ENCODE data around the gene NEUROD1. TPM values are rescaled to one million over a fixed set of nuclear protein-coding genes. Genes with fewer than 3 reads are reported as not detected.
A peak's percentile ranks its signal among the peaks of the same experiment; 100 is the strongest.

The NEUROD1 gene
- total RNA-seq, 4 donors from 2014 or later, result not detected

GRCh38 chr2:181667234-181667633, 13.1 kb downstream of the NEUROD1 start:
- no peak for DNase-seq (ENCODE audit: low spot score in 2 of 2)
- Histone ChIP-seq H3K27me3 (peaks cover 6% of the 10 kb centered on the region), H3K27ac (no peak overlapping the region), H3K4me3 (no peak overlapping the region), H3K36me3 (no peaks in the 10 kb centered on the region), H3K4me1 (no peaks in the 10 kb centered on the region), H3K9me3 (peaks cover 8% of the 10 kb centered on the region)
- 73% methylated on average over 1 of the region's 1 CpG for WGBS
- no peak for TF ChIP-seq EP300 (IDR thresholded peaks at IDR 0.05)
- no peak for TF ChIP-seq POLR2A (IDR thresholded peaks at IDR 0.05)
- no peak for TF ChIP-seq CTCF (IDR thresholded peaks at IDR 0.05)
- no peak for TF ChIP-seq POLR2AphosphoS5 (IDR thresholded peaks at IDR 0.05)

GRCh38 chr2:181662287-181662686, 18.0 kb downstream of the NEUROD1 start:
- H3K27ac ChIP-seq, result no peak overlapping the region
- H3K36me3 ChIP-seq, result no peaks in the 10 kb centered on the region
- no peak overlapping the region for H3K4me3 ChIP-seq
- H3K9me3 ChIP-seq, result peaks cover 8% of the 10 kb centered on the region
- H3K4me1 ChIP-seq, result peaks cover 2% of the 10 kb centered on the region
- peaks cover 4% of the 10 kb centered on the region for H3K27me3 ChIP-seq
- DNase-seq (ENCODE audit: low spot score in 2 of 2), result no peak
- TF ChIP-seq CTCF (IDR thresholded peaks at IDR 0.05), result no peak
- no peak for TF ChIP-seq POLR2AphosphoS5 (IDR thresholded peaks at IDR 0.05)
- no peak for TF ChIP-seq EP300 (IDR thresholded peaks at IDR 0.05)
- TF ChIP-seq POLR2A (IDR thresholded peaks at IDR 0.05), result no peak
- 87% methylated on average over 2 of the region's 2 CpGs for WGBS

- H3K27ac ChIP-seq, result no peak overlapping the region
- no peak overlapping the region for H3K4me3 ChIP-seq
- TF ChIP-seq POLR2A (IDR thresholded peaks at IDR 0.05), result no peak
- TF ChIP-seq EP300 (IDR thresholded peaks at IDR 0.05), result no peak
- no peak for TF ChIP-seq CTCF (IDR thresholded peaks at IDR 0.05)
- no peak for TF ChIP-seq POLR2AphosphoS5 (IDR thresholded peaks at IDR 0.05)
- WGBS, result 76% methylated on average over 3 of the region's 3 CpGs
- peaks cover 16% of the 10 kb centered on the region for H3K4me1 ChIP-seq
- H3K9me3 ChIP-seq, result no peaks in the 10 kb centered on the region
- peaks cover 8% of the 10 kb centered on the region for H3K27me3 ChIP-seq
- DNase-seq (ENCODE audit: low spot score in 2 of 2), result no peak
- H3K36me3 ChIP-seq, result no peaks in the 10 kb centered on the region
Observed at GRCh38 chr2:181660181-181660580, 20.1 kb downstream of the NEUROD1 start.

- 73% methylated on average over 4 of the region's 4 CpGs for WGBS
- no peak for DNase-seq (ENCODE audit: low spot score in 2 of 2)
- H3K27me3 ChIP-seq, result peaks cover 8% of the 10 kb centered on the region
- no peaks in the 10 kb centered on the region for H3K9me3 ChIP-seq
- H3K36me3 ChIP-seq, result no peaks in the 10 kb centered on the region
- peaks cover 16% of the 10 kb centered on the region for H3K4me1 ChIP-seq
- no peak overlapping the region for H3K4me3 ChIP-seq
- TF ChIP-seq EP300 (IDR thresholded peaks at IDR 0.05) (no peak), CTCF (IDR thresholded peaks at IDR 0.05) (no peak), POLR2A (IDR thresholded peaks at IDR 0.05) (no peak), POLR2AphosphoS5 (IDR thresholded peaks at IDR 0.05) (no peak)
- H3K27ac ChIP-seq, result no peak overlapping the region
Observed at GRCh38 chr2:181658444-181658843, 21.9 kb downstream of the NEUROD1 start.

- WGBS, result 53% methylated on average over 4 of the region's 4 CpGs
- H3K9me3 ChIP-seq, result no peaks in the 10 kb centered on the region
- no peak for TF ChIP-seq POLR2A (IDR thresholded peaks at IDR 0.05)
- no peak for TF ChIP-seq EP300 (IDR thresholded peaks at IDR 0.05)
- no peak for TF ChIP-seq CTCF (IDR thresholded peaks at IDR 0.05)
- no peak for TF ChIP-seq POLR2AphosphoS5 (IDR thresholded peaks at IDR 0.05)
- H3K27me3 ChIP-seq, result peaks cover 8% of the 10 kb centered on the region
- no peak overlapping the region for H3K27ac ChIP-seq
- no peaks in the 10 kb centered on the region for H3K36me3 ChIP-seq
- no peak for DNase-seq (ENCODE audit: low spot score in 2 of 2)
- H3K4me1 ChIP-seq, result peaks cover 16% of the 10 kb centered on the region
- H3K4me3 ChIP-seq, result peak overlapping the region; percentile 51
Observed at GRCh38 chr2:181657379-181657778, 22.9 kb downstream of the NEUROD1 start.
